HUES6 (cell line): ENCODE data around the gene PEX6.

Experiments
- H3K27ac ChIP-seq: 2 replicates; pipeline ENCODE4 v1.7.0; 2013; ENCODE audit warnings: low read depth, mild to moderate bottlenecking, low read length, inconsistent platforms
- H3K27me3 ChIP-seq: 2 replicates; pipeline ENCODE4 v1.6.1; 2013; ENCODE audit warnings: low read length; ENCODE audit not compliant: control insufficient read depth, insufficient read depth
- H3K36me3 ChIP-seq: 2 replicates; pipeline ENCODE4 v1.6.1; 2013; ENCODE audit warnings: low read length; ENCODE audit not compliant: control insufficient read depth, insufficient read depth
- H3K4me1 ChIP-seq: 2 replicates; pipeline ENCODE4 v1.6.1; 2013; ENCODE audit warnings: low read length; ENCODE audit not compliant: control insufficient read depth, insufficient read depth
- H3K4me3 ChIP-seq: 2 replicates; pipeline ENCODE4 v1.5.1; 2013; ENCODE audit warnings: low read depth, low read length
- H3K9ac ChIP-seq: one replicate; pipeline ENCODE4 v1.6.1; 2013; ENCODE audit warnings: mild to moderate bottlenecking, low read length
- H3K9me3 ChIP-seq: 2 replicates; pipeline ENCODE4 v1.6.1; 2013; ENCODE audit warnings: low read depth, low read length; ENCODE audit not compliant: control insufficient read depth, insufficient read depth

Gene PEX6, protein sequence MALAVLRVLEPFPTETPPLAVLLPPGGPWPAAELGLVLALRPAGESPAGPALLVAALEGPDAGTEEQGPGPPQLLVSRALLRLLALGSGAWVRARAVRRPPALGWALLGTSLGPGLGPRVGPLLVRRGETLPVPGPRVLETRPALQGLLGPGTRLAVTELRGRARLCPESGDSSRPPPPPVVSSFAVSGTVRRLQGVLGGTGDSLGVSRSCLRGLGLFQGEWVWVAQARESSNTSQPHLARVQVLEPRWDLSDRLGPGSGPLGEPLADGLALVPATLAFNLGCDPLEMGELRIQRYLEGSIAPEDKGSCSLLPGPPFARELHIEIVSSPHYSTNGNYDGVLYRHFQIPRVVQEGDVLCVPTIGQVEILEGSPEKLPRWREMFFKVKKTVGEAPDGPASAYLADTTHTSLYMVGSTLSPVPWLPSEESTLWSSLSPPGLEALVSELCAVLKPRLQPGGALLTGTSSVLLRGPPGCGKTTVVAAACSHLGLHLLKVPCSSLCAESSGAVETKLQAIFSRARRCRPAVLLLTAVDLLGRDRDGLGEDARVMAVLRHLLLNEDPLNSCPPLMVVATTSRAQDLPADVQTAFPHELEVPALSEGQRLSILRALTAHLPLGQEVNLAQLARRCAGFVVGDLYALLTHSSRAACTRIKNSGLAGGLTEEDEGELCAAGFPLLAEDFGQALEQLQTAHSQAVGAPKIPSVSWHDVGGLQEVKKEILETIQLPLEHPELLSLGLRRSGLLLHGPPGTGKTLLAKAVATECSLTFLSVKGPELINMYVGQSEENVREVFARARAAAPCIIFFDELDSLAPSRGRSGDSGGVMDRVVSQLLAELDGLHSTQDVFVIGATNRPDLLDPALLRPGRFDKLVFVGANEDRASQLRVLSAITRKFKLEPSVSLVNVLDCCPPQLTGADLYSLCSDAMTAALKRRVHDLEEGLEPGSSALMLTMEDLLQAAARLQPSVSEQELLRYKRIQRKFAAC

DNA sequence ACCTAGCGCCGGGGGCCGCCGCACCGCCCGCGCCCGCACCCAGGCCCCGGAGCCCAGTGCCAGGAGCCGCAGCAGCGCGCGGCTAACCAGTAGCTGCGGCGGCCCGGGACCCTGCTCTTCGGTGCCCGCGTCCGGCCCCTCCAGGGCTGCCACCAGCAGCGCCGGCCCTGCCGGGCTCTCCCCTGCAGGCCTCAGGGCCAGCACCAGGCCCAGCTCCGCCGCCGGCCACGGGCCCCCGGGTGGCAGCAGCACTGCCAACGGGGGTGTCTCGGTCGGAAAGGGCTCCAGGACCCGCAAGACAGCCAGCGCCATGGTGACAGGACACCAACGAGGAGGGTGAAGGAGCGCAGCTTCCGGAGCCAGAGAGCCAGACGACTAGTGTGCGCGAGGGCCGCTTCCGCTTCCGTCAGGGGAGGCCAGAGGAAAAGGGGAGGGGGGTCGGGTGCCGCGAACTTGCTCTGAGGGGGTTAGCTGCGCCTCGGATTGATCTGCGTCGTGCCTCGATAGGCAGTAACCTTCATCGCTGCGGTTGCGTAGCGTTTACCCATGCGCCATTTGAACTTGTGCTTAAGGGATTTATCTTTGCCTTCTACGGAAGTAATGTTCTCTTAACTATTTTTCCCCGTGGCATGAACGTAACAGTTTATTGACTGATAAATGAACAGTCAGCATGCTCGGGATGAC is at the start of gene PEX6:
Gene PEX6, minus strand, starts transcription at position 343 of the 684 bp plus-strand sequence. Its CDS starts 31 bp downstream, at position 312.
- H3K9ac ChIP-seq, result peak within 1 kb of the TSS; percentile 70
- no peaks in the 10 kb centered on the region for H3K9me3 ChIP-seq
- peak within 1 kb of the TSS; percentile 73 for H3K4me3 ChIP-seq
- no peaks in the 10 kb centered on the region for H3K36me3 ChIP-seq
- no peaks in the 10 kb centered on the region for H3K27me3 ChIP-seq
- H3K4me1 ChIP-seq, result peaks cover 5% of the 10 kb centered on the region; the same call in 1 of the 2 replicates
- peak within 1 kb of the TSS; percentile 71; the same call in 1 of the 2 replicates for H3K27ac ChIP-seq

DNA sequence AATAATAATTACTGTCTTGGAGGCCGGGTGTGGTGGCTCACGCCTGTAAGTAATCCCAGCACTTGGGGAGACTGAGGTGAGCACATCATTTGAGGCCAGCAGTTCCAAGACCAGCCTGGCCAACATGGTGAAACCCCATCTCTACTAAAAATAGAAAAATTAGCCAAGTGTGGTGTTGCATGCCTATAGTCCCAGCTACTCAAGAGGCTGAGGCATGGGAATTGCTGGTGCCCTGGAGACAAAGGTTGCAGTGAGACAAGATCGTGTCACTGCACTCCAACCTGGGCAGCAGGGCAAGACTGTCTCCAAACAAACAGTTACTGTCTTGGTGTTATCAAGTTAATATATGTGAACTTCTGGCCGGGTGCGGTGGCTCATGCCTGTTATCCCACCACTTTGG is 47.4 kb upstream of the PEX6 start:
- no peaks in the 10 kb centered on the region for H3K27me3 ChIP-seq
- H3K9me3 ChIP-seq, result no peaks in the 10 kb centered on the region
- H3K4me1 ChIP-seq, result no peaks in the 10 kb centered on the region
- H3K36me3 ChIP-seq, result peaks cover 67% of the 10 kb centered on the region
- no peak overlapping the region for H3K9ac ChIP-seq
- H3K4me3 ChIP-seq, result no peak overlapping the region
- no peak overlapping the region for H3K27ac ChIP-seq

DNA sequence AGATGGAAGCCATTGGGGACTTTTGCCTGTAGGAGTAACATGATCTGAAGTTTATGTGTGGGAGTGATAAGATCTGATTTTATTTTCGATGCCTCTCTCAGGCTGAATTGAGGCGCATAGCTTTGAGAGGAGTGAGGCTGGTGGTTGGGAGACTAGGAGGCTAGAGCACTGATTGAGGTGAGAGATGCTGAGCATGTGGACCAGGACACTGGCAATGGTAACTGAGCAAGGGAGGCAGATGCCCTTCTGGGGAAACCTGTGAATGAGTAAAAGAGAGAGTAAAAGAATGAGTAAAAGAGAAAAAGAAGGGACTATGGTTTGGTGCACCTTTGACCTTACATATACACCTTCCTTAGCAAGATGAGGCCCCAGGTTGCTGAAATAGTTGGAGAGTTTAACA is 45.5 kb upstream of the PEX6 start:
- Histone ChIP-seq H3K9me3 (no peaks in the 10 kb centered on the region), H3K9ac (no peak overlapping the region), H3K36me3 (peaks cover 63% of the 10 kb centered on the region)

DNA sequence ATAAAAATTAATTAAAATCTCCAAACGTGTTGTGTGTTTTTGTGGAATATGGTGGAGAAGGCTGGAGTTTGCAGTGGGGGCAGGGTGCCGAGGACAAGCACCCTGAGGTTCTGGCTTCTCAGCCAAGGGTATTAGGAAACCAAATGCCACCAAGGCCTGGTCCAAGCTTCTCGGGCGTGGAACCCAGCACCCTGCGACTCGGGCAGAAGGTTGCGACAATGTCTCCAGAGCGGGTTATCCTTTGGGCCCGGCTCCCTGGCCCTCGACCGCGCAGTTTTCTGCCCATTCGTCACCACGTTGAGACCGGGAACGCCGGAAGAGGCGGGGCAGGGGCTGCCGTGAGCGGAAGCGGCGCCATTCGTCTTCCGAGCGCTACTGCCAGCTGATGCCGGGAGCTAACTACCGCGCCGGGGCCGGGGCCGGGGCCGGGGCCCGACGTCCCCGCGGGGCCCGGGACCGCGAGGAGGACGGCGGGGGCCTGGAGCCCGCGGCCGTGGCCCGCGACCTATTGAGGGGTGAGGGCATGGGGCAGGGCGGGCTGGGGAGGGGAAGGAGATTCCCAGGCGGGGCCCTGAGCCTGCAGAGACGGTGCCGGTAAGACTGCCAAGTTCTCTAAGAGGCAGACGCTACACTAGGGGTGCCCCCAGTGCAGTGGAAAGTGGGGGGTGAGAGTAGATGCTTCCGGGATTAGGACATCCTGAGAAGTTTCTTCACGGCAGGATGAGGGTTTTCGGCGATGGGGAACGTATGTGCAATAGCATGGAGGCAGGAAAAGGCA is 42.5 kb upstream of the PEX6 start, which contains the start of gene RRP36:
Gene RRP36, plus strand, starts transcription at position 354 of the 778 bp plus-strand sequence. Its CDS starts 32 bp downstream, at position 386.
- H3K9me3 ChIP-seq, result no peaks in the 10 kb centered on the region
- peak within 1 kb of the TSS; percentile 96 for H3K9ac ChIP-seq
- H3K36me3 ChIP-seq, result peaks cover 52% of the 10 kb centered on the region
- no peaks in the 10 kb centered on the region for H3K27me3 ChIP-seq
- peak within 1 kb of the TSS; percentile 76 for H3K27ac ChIP-seq
- H3K4me3 ChIP-seq, result peak within 1 kb of the TSS; percentile 93
- H3K4me1 ChIP-seq, result peaks cover 5% of the 10 kb centered on the region; the same call in 1 of the 2 replicates

More for the DNA sequence above, 45.5 kb upstream of the PEX6 start:
- Histone ChIP-seq H3K4me1 (peaks cover 5% of the 10 kb centered on the region; the same call in 1 of the 2 replicates), H3K4me3 (no peak overlapping the region), H3K27ac (no peak overlapping the region), H3K27me3 (no peaks in the 10 kb centered on the region)

DNA sequence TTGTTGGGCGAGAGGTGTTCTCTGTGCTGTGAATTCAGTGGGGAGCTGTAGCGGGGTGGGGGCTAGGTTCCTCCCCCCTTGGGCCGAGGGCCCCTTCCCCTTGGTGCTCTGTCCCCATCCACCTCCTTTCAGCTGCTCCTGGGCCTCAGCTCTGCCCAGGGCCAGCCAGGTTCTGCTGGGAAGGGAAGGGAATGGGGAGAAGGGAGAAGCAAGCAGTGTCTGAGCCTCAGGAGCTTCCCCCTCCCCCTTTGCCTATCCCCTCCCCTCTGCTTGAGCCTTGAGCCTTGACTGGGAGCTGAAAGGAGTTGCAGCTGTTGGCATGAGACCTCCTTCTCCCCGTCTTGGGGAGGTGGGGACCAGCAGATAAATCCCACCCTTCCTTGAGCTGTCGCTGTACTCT is 41.9 kb upstream of the PEX6 start:
- peaks cover 46% of the 10 kb centered on the region for H3K36me3 ChIP-seq

DNA sequence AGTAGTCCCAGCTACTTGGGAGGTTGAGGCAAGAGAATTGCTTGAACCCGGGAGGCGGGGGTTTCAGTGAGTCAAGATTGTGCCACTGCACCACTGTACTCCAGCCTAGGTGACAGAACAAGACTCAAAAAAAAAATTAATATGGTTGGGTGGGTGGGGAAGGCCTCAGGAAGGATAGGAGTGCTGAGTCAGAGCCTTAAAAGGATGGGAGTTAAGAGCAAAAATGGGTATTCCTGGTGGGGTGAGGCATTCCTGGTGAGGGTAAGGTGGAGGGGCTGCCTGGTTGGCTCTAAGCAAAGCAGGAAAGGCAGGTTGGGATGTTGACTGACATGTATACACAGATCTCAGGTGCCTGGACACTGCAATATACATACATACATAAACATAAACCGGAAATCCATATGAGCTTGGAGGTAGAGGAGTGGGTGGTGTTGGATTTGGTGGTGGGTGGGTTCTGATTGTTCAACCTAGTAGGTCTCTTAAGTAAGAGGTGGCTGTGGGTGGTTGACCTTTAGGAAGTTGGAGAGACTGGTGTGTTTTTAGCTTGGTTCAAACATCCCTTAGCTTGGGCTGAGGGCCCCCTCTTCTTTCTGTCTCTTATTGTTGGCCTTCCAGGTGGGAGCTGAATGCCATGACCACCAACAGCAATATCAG is 41.2 kb upstream of the PEX6 start:
- H3K27ac ChIP-seq, result no peak overlapping the region
- H3K27me3 ChIP-seq, result no peaks in the 10 kb centered on the region
- 0 out of 2 replicates have a peak overlapping the region, but pooled peaks have one; percentile 93 for H3K4me3 ChIP-seq
- no peaks in the 10 kb centered on the region for H3K9me3 ChIP-seq
- H3K9ac ChIP-seq, result peak overlapping the region; percentile 39
- H3K4me1 ChIP-seq, result peaks cover 5% of the 10 kb centered on the region; the same call in 1 of the 2 replicates
- peaks cover 42% of the 10 kb centered on the region for H3K36me3 ChIP-seq

More for the DNA sequence above, 41.9 kb upstream of the PEX6 start:
- H3K9ac ChIP-seq, result peak overlapping the region; percentile 76
- peak overlapping the region; percentile 76 for H3K27ac ChIP-seq
- peak overlapping the region; percentile 93 for H3K4me3 ChIP-seq
- H3K4me1 ChIP-seq, result peaks cover 5% of the 10 kb centered on the region; the same call in 1 of the 2 replicates
- no peaks in the 10 kb centered on the region for H3K9me3 ChIP-seq
- no peaks in the 10 kb centered on the region for H3K27me3 ChIP-seq

DNA sequence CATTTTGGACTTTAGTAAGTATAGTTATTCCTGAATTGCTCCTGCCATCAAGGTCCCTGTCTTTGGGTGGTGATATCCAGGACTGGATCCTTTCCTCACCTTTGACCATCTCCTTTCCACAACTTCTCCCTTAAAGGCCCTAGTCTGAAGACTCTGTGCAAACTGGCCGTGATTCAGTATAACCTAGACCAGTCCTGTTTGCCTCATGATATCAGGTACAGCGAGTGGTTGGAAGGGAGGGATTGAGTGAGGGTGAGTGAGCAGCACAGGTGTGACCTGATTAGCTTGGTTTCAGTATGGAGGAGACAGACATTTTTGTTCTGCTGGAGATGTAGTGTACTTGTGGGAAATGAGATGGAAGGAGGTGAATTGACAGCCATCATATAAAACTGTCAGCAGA is 40.2 kb upstream of the PEX6 start:
- H3K4me3 ChIP-seq, result no peak overlapping the region
- H3K9me3 ChIP-seq, result no peaks in the 10 kb centered on the region
- no peaks in the 10 kb centered on the region for H3K27me3 ChIP-seq
- H3K9ac ChIP-seq, result no peak overlapping the region
- H3K4me1 ChIP-seq, result peaks cover 5% of the 10 kb centered on the region; the same call in 1 of the 2 replicates
- no peak overlapping the region for H3K27ac ChIP-seq
- H3K36me3 ChIP-seq, result peaks cover 32% of the 10 kb centered on the region

DNA sequence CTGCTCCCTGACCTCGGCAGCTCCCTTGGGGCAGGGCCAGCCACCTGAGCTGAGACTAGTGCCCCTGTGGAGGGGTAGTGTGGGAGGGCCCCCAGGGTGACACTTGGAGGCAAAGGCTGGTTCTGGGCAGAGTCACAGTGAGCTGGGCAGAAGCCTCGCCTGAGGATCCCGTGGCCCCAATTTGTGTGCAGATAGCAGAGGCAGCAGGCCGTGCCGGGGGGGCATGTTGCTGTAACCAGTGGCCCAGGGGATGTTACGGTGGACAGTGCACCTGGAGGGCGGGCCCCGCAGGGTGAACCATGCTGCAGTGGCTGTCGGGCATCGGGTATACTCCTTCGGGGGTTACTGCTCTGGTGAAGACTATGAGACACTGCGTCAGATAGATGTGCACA is 38.0 kb upstream of the PEX6 start:
- H3K36me3 ChIP-seq, result peaks cover 36% of the 10 kb centered on the region
- no peaks in the 10 kb centered on the region for H3K27me3 ChIP-seq
- H3K4me1 ChIP-seq, result peaks cover 13% of the 10 kb centered on the region
- no peak overlapping the region for H3K9ac ChIP-seq
- H3K27ac ChIP-seq, result no peak overlapping the region
- H3K9me3 ChIP-seq, result no peaks in the 10 kb centered on the region
- no peak overlapping the region for H3K4me3 ChIP-seq

DNA sequence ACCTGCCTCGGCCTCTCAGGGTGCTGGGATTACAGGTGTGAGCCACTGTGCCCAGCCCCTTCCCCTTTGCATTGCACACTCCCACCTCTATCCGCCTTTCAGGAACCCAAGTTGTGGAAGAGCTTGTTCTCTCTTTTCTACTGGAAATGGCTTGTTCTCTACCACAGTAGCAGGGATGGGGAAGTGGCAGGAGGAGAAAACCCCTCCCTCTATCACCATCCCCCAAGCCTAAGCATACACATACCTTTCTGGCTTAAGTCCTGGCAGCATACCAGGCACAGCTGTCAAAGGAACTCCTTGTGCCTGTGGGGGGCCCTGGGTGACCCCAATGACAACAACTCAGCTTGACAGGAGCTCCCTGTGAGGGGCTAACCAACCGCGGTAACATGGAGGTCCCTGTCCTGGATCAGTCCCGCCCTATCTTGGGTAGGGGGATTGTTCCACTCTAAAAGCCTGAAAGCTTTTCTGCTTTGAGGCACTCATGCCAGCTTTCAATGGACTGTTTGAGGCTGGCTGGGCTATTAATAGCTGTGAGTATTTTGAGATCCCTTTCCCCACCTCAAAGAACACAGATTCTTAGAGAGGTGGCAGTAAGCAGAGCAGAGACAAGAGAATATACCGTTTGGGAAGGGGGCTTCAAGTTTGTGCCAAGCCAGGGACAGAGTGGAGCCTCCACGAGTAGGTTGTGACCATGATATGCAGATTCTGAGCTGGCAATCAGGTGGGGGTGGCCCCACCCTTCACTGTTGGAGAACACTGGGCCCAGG is 37.4 kb upstream of the PEX6 start:
- Histone ChIP-seq H3K36me3 (peaks cover 41% of the 10 kb centered on the region), H3K27me3 (no peaks in the 10 kb centered on the region), H3K9me3 (no peaks in the 10 kb centered on the region), H3K4me3 (no peak overlapping the region), H3K4me1 (peaks cover 13% of the 10 kb centered on the region), H3K27ac (no peak overlapping the region), H3K9ac (no peak overlapping the region)
